Astrocyte of the spinal cord (primary cell): ENCODE results near the gene OPRL1.

Source experiments
- DNase-seq: peaks from one replicate; pipeline ENCODE4 v3.0.0; 2011; ENCODE audit warnings: low read depth, low spot score
- H3K4me3 ChIP-seq: 2 replicates; pipeline ENCODE4 v1.5.1; 2011; ENCODE audit warnings: low read depth, mild to moderate bottlenecking, low read length, moderate library complexity
- CTCF ChIP-seq: IDR thresholded peaks from 2 replicates; pipeline ENCODE4 v1.5.1; 2012; ENCODE audit warnings: low read depth, mild to moderate bottlenecking, low read length, inconsistent platforms
- in situ Hi-C: cut with HindIII; loops from 2 replicates; pipeline ENCODE4 v1.10.0; 2017; ENCODE audit warnings: low sequenced_read_pairs

Gene OPRL1

GRCh38 chr20:64138276-64138815 is 58.5 kb downstream of the OPRL1 start:
- no peak for DNase-seq
- no peak for TF ChIP-seq CTCF
- H3K4me3 ChIP-seq = no peak overlapping the region
- in situ Hi-C loops = no loop called here

GRCh38 chr20:64139199-64140060 is 59.5 kb downstream of the OPRL1 start:
- DNase-seq = no peak
- TF ChIP-seq CTCF = no peak
- no peak overlapping the region for H3K4me3 ChIP-seq
- in situ Hi-C loops = no loop called here

- in situ Hi-C loops = no loop called here
- no peak overlapping the region for H3K4me3 ChIP-seq
- no peak for DNase-seq
- TF ChIP-seq CTCF = no peak
Measured at GRCh38 chr20:64140061-64140931, 60.4 kb downstream of the OPRL1 start.

GRCh38 chr20:64140956-64141355 is 61.1 kb downstream of the OPRL1 start:
- no peak for DNase-seq
- in situ Hi-C loops = no loop called here
- H3K4me3 ChIP-seq = no peak overlapping the region
- no peak for TF ChIP-seq CTCF

GRCh38 chr20:64142590-64142989 is 62.7 kb downstream of the OPRL1 start:
- no peak for TF ChIP-seq CTCF
- in situ Hi-C loops = no loop called here
- no peak overlapping the region for H3K4me3 ChIP-seq
- no peak for DNase-seq

- H3K4me3 ChIP-seq = no peak overlapping the region
- DNase-seq = no peak
- no peak for TF ChIP-seq CTCF
- in situ Hi-C loops = no loop called here
Measured at GRCh38 chr20:64143018-64143801, 63.3 kb downstream of the OPRL1 start.
